ENCODE results near the gene RCOR1. TPM values are rescaled to one million over a fixed set of nuclear protein-coding genes. Genes with fewer than 3 reads are reported as not detected.

Gene RCOR1
- total RNA-seq, 4 donors from 2014 or later = 15.7 to 31.0 (median 25.8) TPM

- Histone ChIP-seq H3K36me3 (no peaks in the 10 kb centered on the region), H3K27me3 (no peaks in the 10 kb centered on the region), H3K27ac (no peak overlapping the region), H3K4me1 (peaks cover 8 to 29% (median 15%) of the 10 kb centered on the region in 4 donors), H3K9me3 (no peaks in the 10 kb centered on the region), H3K4me3 (no peak overlapping the region)
- in situ Hi-C loops (cut with MboI; ENCODE audit: low pct_ligation_motif_present in 1 of 4, low pct_unique_long_range_greater_than_20kb in 1 of 4, low sequenced_read_pairs in 3 of 4) = no loop called here
- intact Hi-C loops (cut with DNase I; ENCODE audit: low total_unique reads) = no loop called here
- 91% methylated on average over 6 of the region's 6 CpGs for WGBS, 2 donors (ENCODE audit: low coverage in 1 of 2)
- TF ChIP-seq EP300 (IDR thresholded peaks at IDR 0.05; ENCODE audit: low read depth) (no peak), POLR2AphosphoS5 (IDR thresholded peaks at IDR 0.05) (no peak), CTCF (IDR thresholded peaks at IDR 0.05) (no peak), POLR2A (IDR thresholded peaks at IDR 0.05) (no peak)
- no peak for DNase-seq
Observed at GRCh38 chr14:102625564-102626296, 33.3 kb downstream of the RCOR1 start.

GRCh38 chr14:102626530-102626929 is 34.1 kb downstream of the RCOR1 start:
- intact Hi-C loops (cut with DNase I; ENCODE audit: low total_unique reads) = no loop called here
- DNase-seq = no peak
- Histone ChIP-seq H3K4me3 (no peak overlapping the region), H3K4me1 (peaks cover 8 to 29% (median 14%) of the 10 kb centered on the region in 4 donors), H3K27ac (no peak overlapping the region), H3K36me3 (no peaks in the 10 kb centered on the region), H3K9me3 (no peaks in the 10 kb centered on the region), H3K27me3 (no peaks in the 10 kb centered on the region)
- in situ Hi-C loops (cut with MboI; ENCODE audit: low pct_ligation_motif_present in 1 of 4, low pct_unique_long_range_greater_than_20kb in 1 of 4, low sequenced_read_pairs in 3 of 4) = no loop called here
- no peak for TF ChIP-seq CTCF (IDR thresholded peaks at IDR 0.05)
- TF ChIP-seq POLR2AphosphoS5 (IDR thresholded peaks at IDR 0.05) = no peak
- TF ChIP-seq POLR2A (IDR thresholded peaks at IDR 0.05) = no peak
- TF ChIP-seq EP300 (IDR thresholded peaks at IDR 0.05; ENCODE audit: low read depth) = no peak
- WGBS, 2 donors (ENCODE audit: low coverage in 1 of 2) = 95 to 100% methylated on average over 1 of the region's 1 CpG

DNA sequence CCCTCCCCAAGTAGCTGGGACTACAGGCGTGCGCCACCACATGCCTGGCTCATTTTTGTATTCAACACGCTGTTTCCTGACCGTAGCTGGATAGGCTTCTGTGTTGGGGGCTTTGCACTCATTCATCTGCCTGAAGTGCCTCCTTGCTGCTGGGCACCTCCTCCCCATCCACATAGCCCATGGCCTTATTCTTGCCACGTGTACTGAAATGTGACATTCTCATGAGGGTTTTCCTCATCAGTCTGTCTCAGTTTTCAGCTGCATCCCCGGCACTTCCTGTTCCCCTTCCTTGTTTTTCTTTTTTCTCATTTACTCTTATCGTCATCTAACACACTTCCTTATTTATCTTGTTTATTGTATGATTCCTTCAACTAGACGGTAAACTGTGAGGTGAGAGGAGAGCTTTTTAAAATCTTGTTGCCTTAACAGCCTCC is 36.6 kb downstream of the RCOR1 start:
- Histone ChIP-seq H3K4me3 (no peak overlapping the region), H3K27ac (no peak overlapping the region), H3K4me1 (peaks cover 4 to 17% (median 9%) of the 10 kb centered on the region in 4 donors), H3K9me3 (no peaks in the 10 kb centered on the region), H3K36me3 (no peaks in the 10 kb centered on the region), H3K27me3 (no peaks in the 10 kb centered on the region)
- in situ Hi-C loops (cut with MboI; ENCODE audit: low pct_ligation_motif_present in 1 of 4, low pct_unique_long_range_greater_than_20kb in 1 of 4, low sequenced_read_pairs in 3 of 4) (no loop called here), intact Hi-C loops (cut with DNase I; ENCODE audit: low total_unique reads) (no loop called here)
- TF ChIP-seq POLR2A (IDR thresholded peaks at IDR 0.05) = no peak
- TF ChIP-seq CTCF (IDR thresholded peaks at IDR 0.05) = no peak
- no peak for TF ChIP-seq EP300 (IDR thresholded peaks at IDR 0.05; ENCODE audit: low read depth)
- no peak for TF ChIP-seq POLR2AphosphoS5 (IDR thresholded peaks at IDR 0.05)
- DNase-seq = no peak
- WGBS, 2 donors (ENCODE audit: low coverage in 1 of 2) = 58 to 62% methylated on average over 6 to 8 of the region's 8 CpGs

DNA sequence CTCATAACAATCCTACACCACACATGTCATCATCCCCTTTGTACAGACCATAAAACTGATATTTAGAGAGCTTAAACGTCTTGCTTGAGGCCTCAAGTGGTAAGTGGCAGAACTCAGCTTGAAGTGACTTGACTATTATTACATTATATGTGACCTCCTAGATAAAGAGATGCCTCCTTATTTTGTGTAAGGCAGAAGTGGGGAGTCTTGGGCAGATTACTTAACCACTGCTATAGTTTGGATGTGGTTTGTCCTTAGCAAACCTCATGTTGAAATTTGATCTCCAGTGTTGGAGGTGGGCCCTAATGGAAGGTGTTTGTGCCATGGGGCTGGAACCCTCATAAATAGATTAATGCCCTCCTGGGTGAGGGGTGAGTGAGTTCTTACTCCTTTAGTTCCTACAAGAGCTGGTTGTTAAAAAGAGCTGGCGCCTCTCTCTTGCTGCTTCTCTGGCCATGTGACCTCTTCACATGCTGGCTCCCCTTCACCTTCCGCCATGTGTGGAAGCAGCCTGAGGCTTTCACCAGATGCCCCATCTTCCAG is 37.4 kb downstream of the RCOR1 start:
- H3K4me1 ChIP-seq = peaks cover 4 to 17% (median 9%) of the 10 kb centered on the region in 4 donors
- no peak overlapping the region for H3K4me3 ChIP-seq
- TF ChIP-seq CTCF (IDR thresholded peaks at IDR 0.05) (no peak), POLR2AphosphoS5 (IDR thresholded peaks at IDR 0.05) (no peak)
- intact Hi-C loops (cut with DNase I; ENCODE audit: low total_unique reads) = no loop called here
- no peaks in the 10 kb centered on the region for H3K9me3 ChIP-seq
- no peaks in the 10 kb centered on the region for H3K27me3 ChIP-seq
- in situ Hi-C loops (cut with MboI; ENCODE audit: low pct_ligation_motif_present in 1 of 4, low pct_unique_long_range_greater_than_20kb in 1 of 4, low sequenced_read_pairs in 3 of 4) = no loop called here
- no peak for DNase-seq
- H3K27ac ChIP-seq = no peak overlapping the region
- no peaks in the 10 kb centered on the region for H3K36me3 ChIP-seq
- WGBS, 2 donors (ENCODE audit: low coverage in 1 of 2) = 44 to 69% methylated on average over 1 to 3 of the region's 3 CpGs

Measured in transverse colon (tissue), 4 donors.